Bronchial epithelial cell (primary cell): ENCODE data around the gene TPK1. TPM values are rescaled to one million over a fixed set of nuclear protein-coding genes. Genes with fewer than 3 reads are reported as not detected.

Experiments
- DNase-seq: peaks from one replicate; pipeline ENCODE4 v3.0.0-alpha.2; 2010; ENCODE audit warnings: low read depth
- FAIRE-seq: peaks from 2 replicates; lab custom pipeline; 2011; peaks lifted over from hg19 to GRCh38; lab: Jason Lieb, UNC
- H3K27me3 ChIP-seq: 2 replicates; pipeline ENCODE4 v1.5.1; 2011; ENCODE audit warnings: low read length; ENCODE audit not compliant: control insufficient read depth, insufficient read depth
- H3K36me3 ChIP-seq: 2 replicates; pipeline ENCODE4 v1.5.1; 2011; ENCODE audit warnings: low read length; ENCODE audit not compliant: control insufficient read depth, insufficient read depth
- H3K4me3 ChIP-seq: 2 replicates; pipeline ENCODE4 v1.5.1; 2011; ENCODE audit warnings: mild to moderate bottlenecking, low read depth, low read length, control low read depth
- total RNA-seq: library from RNA; depleted of rRNA; stranded (reverse); fragments of >200 nt; gene quantifications from 2 replicates; pipeline ENCODE4 v1.2.1, GENCODE V29; 2014
- TF ChIP-seq, protein P1 (sequence below): IDR thresholded peaks from 2 replicates; pipeline ENCODE4 v1.5.1; 2011; ENCODE audit warnings: mild to moderate bottlenecking, moderate library complexity, low read length, control low read depth, inconsistent platforms; ENCODE audit not compliant: insufficient read depth, severe bottlenecking

Gene TPK1
- total RNA-seq, 1 donor from 2014 or later: 2.4 TPM

DNA sequence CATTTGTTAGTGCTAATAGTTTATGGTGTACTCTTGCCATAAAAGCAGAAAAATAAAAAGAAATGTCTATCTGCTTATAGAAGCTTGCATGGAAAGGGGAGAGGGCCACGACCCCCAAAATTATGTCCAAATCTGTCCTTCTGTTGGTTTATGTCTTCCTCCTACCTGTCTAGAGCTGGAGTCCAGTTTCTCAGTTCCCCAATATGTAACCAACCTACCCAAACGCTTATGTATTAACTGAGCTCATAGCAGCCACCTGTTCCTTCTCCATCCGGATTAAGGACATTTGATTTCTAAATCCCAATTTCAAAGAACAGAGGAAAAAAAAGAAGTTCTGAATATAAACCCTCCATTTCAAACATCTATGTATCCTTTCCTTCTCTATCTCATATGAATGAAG lies 30.3 kb upstream of the TPK1 start:
- DNase-seq (no peak), FAIRE-seq (no peak)
- no peak overlapping the region for H3K4me3 ChIP-seq
- no peaks in the 10 kb centered on the region for H3K36me3 ChIP-seq
- TF ChIP-seq, protein P1, sequence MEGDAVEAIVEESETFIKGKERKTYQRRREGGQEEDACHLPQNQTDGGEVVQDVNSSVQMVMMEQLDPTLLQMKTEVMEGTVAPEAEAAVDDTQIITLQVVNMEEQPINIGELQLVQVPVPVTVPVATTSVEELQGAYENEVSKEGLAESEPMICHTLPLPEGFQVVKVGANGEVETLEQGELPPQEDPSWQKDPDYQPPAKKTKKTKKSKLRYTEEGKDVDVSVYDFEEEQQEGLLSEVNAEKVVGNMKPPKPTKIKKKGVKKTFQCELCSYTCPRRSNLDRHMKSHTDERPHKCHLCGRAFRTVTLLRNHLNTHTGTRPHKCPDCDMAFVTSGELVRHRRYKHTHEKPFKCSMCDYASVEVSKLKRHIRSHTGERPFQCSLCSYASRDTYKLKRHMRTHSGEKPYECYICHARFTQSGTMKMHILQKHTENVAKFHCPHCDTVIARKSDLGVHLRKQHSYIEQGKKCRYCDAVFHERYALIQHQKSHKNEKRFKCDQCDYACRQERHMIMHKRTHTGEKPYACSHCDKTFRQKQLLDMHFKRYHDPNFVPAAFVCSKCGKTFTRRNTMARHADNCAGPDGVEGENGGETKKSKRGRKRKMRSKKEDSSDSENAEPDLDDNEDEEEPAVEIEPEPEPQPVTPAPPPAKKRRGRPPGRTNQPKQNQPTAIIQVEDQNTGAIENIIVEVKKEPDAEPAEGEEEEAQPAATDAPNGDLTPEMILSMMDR: no peak
- H3K27me3 ChIP-seq: no peaks in the 10 kb centered on the region

DNA sequence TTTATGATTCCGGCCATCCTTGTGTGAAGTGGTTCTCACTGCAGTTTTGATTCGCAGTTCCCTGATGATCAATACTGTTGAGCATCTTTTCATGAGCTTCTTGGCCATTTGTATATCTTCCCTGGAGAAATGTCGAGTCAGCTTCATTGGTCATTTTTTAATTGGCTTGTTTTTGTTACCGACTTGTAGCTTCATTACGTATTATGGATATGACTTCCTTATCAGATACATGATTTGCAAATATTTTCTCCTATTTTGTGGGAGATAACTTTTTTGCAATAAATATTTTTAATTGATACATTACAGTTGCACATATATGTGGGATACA lies 27.4 kb upstream of the TPK1 start:
- Histone ChIP-seq H3K4me3 (no peak overlapping the region), H3K36me3 (no peaks in the 10 kb centered on the region), H3K27me3 (no peaks in the 10 kb centered on the region)
- DNase-seq: no peak
- FAIRE-seq: no peak
- TF ChIP-seq, protein P1: no peak

DNA sequence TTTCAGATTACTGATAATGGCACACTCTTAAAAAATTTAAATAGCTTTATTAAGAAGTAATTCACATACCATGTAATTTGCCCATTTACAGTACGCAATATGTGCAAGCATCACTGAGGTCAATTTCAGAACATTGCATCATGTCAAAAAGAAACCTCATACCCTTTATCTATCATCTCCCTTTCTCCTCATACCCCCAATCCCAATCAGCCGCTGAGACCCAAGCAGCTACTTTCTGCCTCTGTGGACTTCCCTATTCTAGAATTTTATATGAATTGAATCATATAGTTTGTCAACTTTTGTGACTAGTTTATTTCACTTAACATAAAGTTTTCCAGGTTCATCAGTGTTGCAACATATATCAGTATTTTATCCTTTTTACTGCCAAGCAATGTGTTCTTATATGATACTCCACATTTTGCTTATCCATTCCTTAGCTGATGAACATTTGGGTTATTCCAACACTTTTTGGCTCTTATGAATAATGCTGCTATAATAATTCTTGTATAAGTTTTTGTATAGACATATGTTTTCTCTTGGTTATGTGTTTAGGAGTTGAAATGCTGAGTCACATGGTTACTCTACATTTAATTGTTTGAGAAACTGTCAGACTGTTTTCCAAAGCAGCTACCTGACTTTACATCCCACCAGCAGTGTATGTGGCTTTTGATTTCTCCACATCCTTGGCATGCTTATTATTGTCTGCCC lies 26.9 kb upstream of the TPK1 start:
- Histone ChIP-seq H3K36me3 (no peaks in the 10 kb centered on the region), H3K27me3 (no peaks in the 10 kb centered on the region), H3K4me3 (no peak overlapping the region)
- TF ChIP-seq, protein P1: no peak
- no peak for FAIRE-seq
- DNase-seq: no peak

DNA sequence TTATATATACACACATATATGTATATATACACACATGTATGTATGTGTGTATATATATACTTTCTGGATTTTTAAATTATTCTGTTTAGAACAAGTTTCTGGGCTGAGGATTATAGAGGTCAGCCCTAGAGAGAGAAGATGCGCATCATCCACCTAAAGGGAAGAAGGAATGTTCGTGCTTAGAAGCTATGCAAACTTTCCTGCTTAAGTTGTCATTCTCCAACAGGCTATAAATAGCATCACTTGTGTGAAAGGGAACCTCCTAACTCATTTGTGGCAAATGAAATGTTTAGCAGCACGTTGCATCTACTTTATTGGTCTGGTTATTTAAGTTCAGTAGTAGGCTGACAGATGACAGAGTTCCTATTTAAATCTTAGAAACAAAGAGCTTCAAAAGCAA lies 23.9 kb upstream of the TPK1 start:
- DNase-seq: no peak
- Histone ChIP-seq H3K27me3 (no peaks in the 10 kb centered on the region), H3K4me3 (no peak overlapping the region), H3K36me3 (no peaks in the 10 kb centered on the region)
- FAIRE-seq: no peak
- TF ChIP-seq, protein P1: no peak

DNA sequence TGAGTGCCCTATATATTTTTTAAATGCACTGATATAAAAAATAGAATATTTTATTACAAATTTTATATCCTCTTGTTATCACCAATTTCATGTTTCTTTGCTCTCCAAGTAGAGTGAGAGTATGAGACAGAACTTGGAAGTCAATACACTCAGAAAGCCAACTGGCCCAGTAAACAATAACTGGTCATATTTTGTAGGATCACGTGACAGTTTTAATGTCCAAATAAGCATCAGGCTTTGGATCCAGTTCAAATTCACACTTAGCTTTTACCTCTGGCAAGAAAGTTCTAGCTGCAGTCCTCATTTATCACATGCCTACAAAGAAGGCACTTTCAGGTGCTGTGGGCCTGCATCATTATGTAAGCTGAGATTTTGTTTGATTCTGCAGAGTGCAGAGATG lies 21.6 kb upstream of the TPK1 start:
- no peak for DNase-seq
- Histone ChIP-seq H3K36me3 (no peaks in the 10 kb centered on the region), H3K27me3 (no peaks in the 10 kb centered on the region), H3K4me3 (no peak overlapping the region)
- TF ChIP-seq, protein P1: no peak
- FAIRE-seq: no peak
